ENCODE measurements around the gene PRKAG2.
A peak's percentile ranks its signal among the peaks of the same experiment; 100 is the strongest.
"Not testable (repeated sequence)": the region's sequence is repeated elsewhere in the genome, so short reads cannot be mapped to it uniquely, and the experiment has no call there.

The PRKAG2 gene

DNA sequence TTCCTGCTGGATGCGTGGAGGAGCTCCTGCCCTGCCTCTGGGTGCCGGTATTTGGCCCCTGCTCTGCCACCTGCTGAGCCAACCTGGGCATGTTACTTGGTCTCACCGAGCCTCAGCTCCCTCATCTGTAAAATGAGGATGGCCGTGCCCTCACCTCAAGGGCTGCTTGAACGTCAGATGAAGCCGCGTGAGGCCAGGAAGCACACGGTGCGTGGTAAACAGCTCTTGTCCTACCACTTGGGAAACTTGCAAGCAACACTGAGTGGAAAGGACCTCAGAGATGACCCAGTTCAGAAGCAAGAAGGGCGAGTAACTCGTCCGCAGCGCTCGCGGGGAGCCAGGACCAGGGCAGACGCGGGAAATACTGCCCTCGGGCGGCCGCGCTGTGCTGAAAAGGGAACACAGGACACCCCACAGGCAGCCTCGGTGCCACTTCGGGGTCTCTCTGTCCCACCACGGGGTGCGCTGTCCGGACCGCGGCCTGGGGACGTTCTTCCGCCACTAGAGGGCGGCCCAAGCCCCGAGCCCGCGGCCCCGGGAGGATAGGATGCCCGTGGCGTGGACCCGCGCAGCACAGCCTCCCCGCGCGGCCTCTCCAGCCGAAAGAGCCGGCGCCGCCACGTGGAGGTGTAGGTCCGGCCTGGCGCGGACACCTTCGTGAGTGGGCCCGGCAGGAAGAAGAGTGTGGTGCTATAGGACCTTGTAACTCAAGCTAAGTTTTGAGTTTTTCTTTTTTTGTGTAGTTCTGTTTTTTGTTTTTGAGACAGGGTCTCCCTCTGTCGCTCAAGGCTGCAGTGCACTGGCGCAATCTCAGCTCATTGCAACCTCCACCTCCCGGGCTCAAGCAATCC is 94.1 kb downstream of the PRKAG2 start:
- DNase-seq (ENCODE audit: low spot score): peak; percentile 76
- Histone ChIP-seq H3K36me3 (replicated peaks in 1 of 2; ENCODE audit: control insufficient read depth in 2 of 2, insufficient read depth in 2 of 2, low read length in 2 of 2) (no peaks in the 10 kb centered on the region), H3K27ac (replicated peaks; ENCODE audit: low read length) (no peak overlapping the region), H3K4me2 (ENCODE audit: insufficient read depth, low read length, poor library complexity, severe bottlenecking) (peak overlapping the region; percentile 68), H2BK120ac (ENCODE audit: low read depth, low read length) (no peak overlapping the region), H3K79me1 (ENCODE audit: low read depth, low read length) (no peaks in the 10 kb centered on the region), H3K9me3 (replicated peaks in 1 of 2; ENCODE audit: control insufficient read depth in 2 of 2, insufficient read depth in 1 of 2, low read depth in 1 of 2, low read length in 2 of 2) (no peaks in the 10 kb centered on the region), H4K8ac (ENCODE audit: low read depth, low read length) (no peak overlapping the region), H3K14ac (ENCODE audit: low read length) (no peak overlapping the region), H2AK5ac (ENCODE audit: low read depth, low read length) (no peak overlapping the region), H3K4ac (ENCODE audit: low read length) (no peak overlapping the region), H3K18ac (ENCODE audit: low read length) (peak overlapping the region; percentile 81), H2BK15ac (ENCODE audit: low read length) (no peak overlapping the region), H3K9ac (ENCODE audit: low read depth, low read length, poor library complexity) (peak overlapping the region; percentile 61), H3K23ac (ENCODE audit: low read depth, low read length, poor library complexity) (peak overlapping the region; percentile 22), H3K4me3 (ENCODE audit: low read length in 2 of 2) (peak overlapping the region in 1 of 2 donors; percentile 65), H4K91ac (ENCODE audit: low read depth, low read length, poor library complexity) (no peak overlapping the region), H3K27me3 (ENCODE audit: control insufficient read depth in 3 of 3, insufficient read depth in 3 of 3, low read depth in 1 of 3, low read length in 3 of 3) (peaks cover 0 to 43% (median 5%) of the 10 kb centered on the region in 3 experiments), H2BK12ac (ENCODE audit: low read length) (no peak overlapping the region), H2AFZ (ENCODE audit: low read length) (peak overlapping the region; percentile 86), H2BK5ac (ENCODE audit: low read length) (no peak overlapping the region), H3K4me1 (ENCODE audit: control insufficient read depth in 2 of 2, insufficient read depth in 1 of 2, low read depth in 1 of 2, low read length in 2 of 2) (peaks cover 0 to 2% of the 10 kb centered on the region in 2 donors)
- WGBS, 2 donors (ENCODE audit: extremely low coverage in 2 of 2, insufficient read length in 2 of 2, insufficient replicate concordance in 1 of 2): no CpG with 5 or more reads among the region's 55 CpGs

DNA sequence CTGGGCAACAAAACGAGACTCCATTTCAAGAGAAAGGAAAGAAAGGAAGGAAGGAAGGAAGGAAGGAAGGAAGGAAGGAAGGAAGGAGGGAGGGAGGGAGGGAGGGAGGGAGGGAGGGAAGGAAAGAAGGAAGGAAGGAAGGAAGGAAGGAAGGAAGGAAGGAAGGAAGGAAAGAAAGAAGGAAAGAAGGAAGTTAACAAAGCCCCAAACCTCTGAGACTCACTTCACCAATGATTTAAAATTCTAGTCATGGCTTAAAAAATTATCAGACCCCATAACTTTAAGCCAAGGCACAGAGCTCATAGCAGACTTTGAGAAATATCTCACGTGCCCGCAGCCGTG is 94.7 kb downstream of the PRKAG2 start:
- not testable (repeated sequence) for H2BK120ac ChIP-seq (ENCODE audit: low read depth, low read length); H3K79me1 ChIP-seq (ENCODE audit: low read depth, low read length); DNase-seq (ENCODE audit: low spot score); H3K4me2 ChIP-seq (ENCODE audit: insufficient read depth, low read length, poor library complexity, severe bottlenecking); H4K8ac ChIP-seq (ENCODE audit: low read depth, low read length); H2AK5ac ChIP-seq (ENCODE audit: low read depth, low read length); H3K4me1 ChIP-seq (ENCODE audit: control insufficient read depth in 2 of 2, insufficient read depth in 1 of 2, low read depth in 1 of 2, low read length in 2 of 2); H2BK12ac ChIP-seq (ENCODE audit: low read length); H3K9ac ChIP-seq (ENCODE audit: low read depth, low read length, poor library complexity); H3K18ac ChIP-seq (ENCODE audit: low read length); H2BK5ac ChIP-seq (ENCODE audit: low read length); H3K14ac ChIP-seq (ENCODE audit: low read length); H3K4ac ChIP-seq (ENCODE audit: low read length); H4K91ac ChIP-seq (ENCODE audit: low read depth, low read length, poor library complexity); H2BK15ac ChIP-seq (ENCODE audit: low read length); H3K27ac ChIP-seq (replicated peaks; ENCODE audit: low read length); H3K4me3 ChIP-seq (ENCODE audit: low read length in 2 of 2); H3K23ac ChIP-seq (ENCODE audit: low read depth, low read length, poor library complexity); H3K36me3 ChIP-seq (replicated peaks in 1 of 2; ENCODE audit: control insufficient read depth in 2 of 2, insufficient read depth in 2 of 2, low read length in 2 of 2); H3K9me3 ChIP-seq (replicated peaks in 1 of 2; ENCODE audit: control insufficient read depth in 2 of 2, insufficient read depth in 1 of 2, low read depth in 1 of 2, low read length in 2 of 2)
- no CpG with 5 or more reads among the region's 4 CpGs for WGBS, 2 donors (ENCODE audit: extremely low coverage in 2 of 2, insufficient read length in 2 of 2, insufficient replicate concordance in 1 of 2)
- peaks cover 0 to 43% (median 5%) of the 10 kb centered on the region in 3 experiments for H3K27me3 ChIP-seq (ENCODE audit: control insufficient read depth in 3 of 3, insufficient read depth in 3 of 3, low read depth in 1 of 3, low read length in 3 of 3)
- peak overlapping the region; percentile 86 for H2AFZ ChIP-seq (ENCODE audit: low read length)

DNA sequence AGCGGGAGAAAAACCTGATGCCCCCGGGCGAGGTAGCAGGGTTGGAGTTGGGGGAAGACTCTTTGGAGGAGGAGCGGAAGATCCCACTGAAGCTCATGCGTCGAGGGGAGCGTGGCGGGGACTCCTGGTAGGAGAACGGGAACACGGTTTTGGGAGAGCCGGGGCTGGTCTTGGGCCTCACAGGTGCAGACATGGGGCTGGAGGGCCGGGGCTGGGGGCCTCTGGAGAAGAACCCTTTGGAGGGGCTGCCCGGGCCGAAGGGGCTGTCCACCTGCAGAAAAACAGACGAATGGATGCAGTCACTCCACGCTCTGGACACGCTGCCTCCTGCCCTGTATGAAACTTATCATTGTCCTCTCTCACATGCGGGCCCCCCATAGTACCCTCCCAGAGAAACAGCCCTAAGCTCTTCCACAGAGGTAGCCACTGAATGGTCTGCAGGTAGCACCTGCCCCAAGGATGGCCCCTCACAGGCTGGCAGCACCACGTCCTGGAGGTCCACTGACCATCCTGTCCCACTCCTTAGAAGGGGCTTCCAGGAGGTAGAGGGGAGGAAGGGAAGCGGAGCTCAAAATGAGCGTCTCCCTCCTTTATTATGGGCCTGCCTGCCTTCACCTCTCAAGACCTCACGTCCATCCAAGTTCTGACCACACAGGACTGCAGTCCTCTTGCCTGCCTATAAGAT is 95.6 kb downstream of the PRKAG2 start:
- no peak overlapping the region for H3K23ac ChIP-seq (ENCODE audit: low read depth, low read length, poor library complexity)
- no peak overlapping the region for H3K4me2 ChIP-seq (ENCODE audit: insufficient read depth, low read length, poor library complexity, severe bottlenecking)
- no CpG with 5 or more reads among the region's 22 CpGs for WGBS, 2 donors (ENCODE audit: extremely low coverage in 2 of 2, insufficient read length in 2 of 2, insufficient replicate concordance in 1 of 2)
- no peaks in the 10 kb centered on the region for H3K36me3 ChIP-seq (replicated peaks in 1 of 2; ENCODE audit: control insufficient read depth in 2 of 2, insufficient read depth in 2 of 2, low read length in 2 of 2)
- H3K79me1 ChIP-seq (ENCODE audit: low read depth, low read length): no peaks in the 10 kb centered on the region
- no peak overlapping the region for H2BK12ac ChIP-seq (ENCODE audit: low read length)
- H2BK5ac ChIP-seq (ENCODE audit: low read length): no peak overlapping the region
- H3K4me1 ChIP-seq (ENCODE audit: control insufficient read depth in 2 of 2, insufficient read depth in 1 of 2, low read depth in 1 of 2, low read length in 2 of 2): peaks cover 0 to 2% of the 10 kb centered on the region in 2 donors
- peaks cover 0 to 39% (median 2%) of the 10 kb centered on the region in 3 experiments for H3K27me3 ChIP-seq (ENCODE audit: control insufficient read depth in 3 of 3, insufficient read depth in 3 of 3, low read depth in 1 of 3, low read length in 3 of 3)
- no peak overlapping the region for H2AFZ ChIP-seq (ENCODE audit: low read length)
- peaks cover 0 to 2% of the 10 kb centered on the region in 2 donors for H3K9me3 ChIP-seq (replicated peaks in 1 of 2; ENCODE audit: control insufficient read depth in 2 of 2, insufficient read depth in 1 of 2, low read depth in 1 of 2, low read length in 2 of 2)
- H3K27ac ChIP-seq (replicated peaks; ENCODE audit: low read length): no peak overlapping the region
- H3K4ac ChIP-seq (ENCODE audit: low read length): no peak overlapping the region
- no peak overlapping the region for H2BK120ac ChIP-seq (ENCODE audit: low read depth, low read length)
- H3K4me3 ChIP-seq (ENCODE audit: low read length in 2 of 2): no peak overlapping the region
- peak overlapping the region; percentile 49 for H4K91ac ChIP-seq (ENCODE audit: low read depth, low read length, poor library complexity)
- H3K14ac ChIP-seq (ENCODE audit: low read length): no peak overlapping the region
- no peak for DNase-seq (ENCODE audit: low spot score)
- no peak overlapping the region for H3K18ac ChIP-seq (ENCODE audit: low read length)
- H4K8ac ChIP-seq (ENCODE audit: low read depth, low read length): no peak overlapping the region
- H2BK15ac ChIP-seq (ENCODE audit: low read length): no peak overlapping the region
- peak overlapping the region; percentile 16 for H2AK5ac ChIP-seq (ENCODE audit: low read depth, low read length)
- H3K9ac ChIP-seq (ENCODE audit: low read depth, low read length, poor library complexity): no peak overlapping the region

DNA sequence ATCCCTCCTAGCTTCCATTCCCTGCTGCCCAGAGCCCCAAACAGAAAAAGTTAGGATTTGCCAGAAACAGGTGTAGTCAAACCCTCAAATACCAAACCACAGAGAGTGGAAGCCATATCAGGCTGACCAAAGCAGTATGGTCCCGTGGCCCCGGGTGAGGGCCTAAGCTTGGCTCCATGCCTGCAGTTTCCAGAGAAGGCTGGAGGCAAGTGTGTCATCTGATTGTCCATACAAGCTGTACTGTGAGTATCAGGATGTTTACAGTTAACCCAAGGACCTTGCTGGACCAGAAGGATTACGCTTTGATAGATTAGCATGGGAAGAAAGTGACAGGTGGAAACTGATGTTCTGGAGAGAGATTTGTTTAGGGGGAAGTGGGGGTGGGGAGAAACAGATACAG is 96.3 kb downstream of the PRKAG2 start:
- Histone ChIP-seq H3K27ac (replicated peaks; ENCODE audit: low read length) (no peak overlapping the region), H3K27me3 (ENCODE audit: control insufficient read depth in 3 of 3, insufficient read depth in 3 of 3, low read depth in 1 of 3, low read length in 3 of 3) (peaks cover 0 to 37% (median 2%) of the 10 kb centered on the region in 3 experiments), H2BK120ac (ENCODE audit: low read depth, low read length) (no peak overlapping the region), H4K8ac (ENCODE audit: low read depth, low read length) (no peak overlapping the region), H2AK5ac (ENCODE audit: low read depth, low read length) (no peak overlapping the region), H2BK5ac (ENCODE audit: low read length) (no peak overlapping the region), H3K36me3 (replicated peaks in 1 of 2; ENCODE audit: control insufficient read depth in 2 of 2, insufficient read depth in 2 of 2, low read length in 2 of 2) (no peaks in the 10 kb centered on the region), H2AFZ (ENCODE audit: low read length) (no peak overlapping the region), H3K4ac (ENCODE audit: low read length) (no peak overlapping the region), H2BK15ac (ENCODE audit: low read length) (no peak overlapping the region), H3K14ac (ENCODE audit: low read length) (no peak overlapping the region), H3K79me1 (ENCODE audit: low read depth, low read length) (no peaks in the 10 kb centered on the region), H3K4me3 (ENCODE audit: low read length in 2 of 2) (no peak overlapping the region), H3K9me3 (replicated peaks in 1 of 2; ENCODE audit: control insufficient read depth in 2 of 2, insufficient read depth in 1 of 2, low read depth in 1 of 2, low read length in 2 of 2) (peaks cover 0 to 2% of the 10 kb centered on the region in 2 donors), H3K18ac (ENCODE audit: low read length) (no peak overlapping the region), H3K23ac (ENCODE audit: low read depth, low read length, poor library complexity) (no peak overlapping the region), H2BK12ac (ENCODE audit: low read length) (no peak overlapping the region), H3K9ac (ENCODE audit: low read depth, low read length, poor library complexity) (no peak overlapping the region), H4K91ac (ENCODE audit: low read depth, low read length, poor library complexity) (no peak overlapping the region), H3K4me1 (ENCODE audit: control insufficient read depth in 2 of 2, insufficient read depth in 1 of 2, low read depth in 1 of 2, low read length in 2 of 2) (peaks cover 0 to 2% of the 10 kb centered on the region in 2 donors), H3K4me2 (ENCODE audit: insufficient read depth, low read length, poor library complexity, severe bottlenecking) (no peak overlapping the region)
- no CpG with 5 or more reads among the region's 3 CpGs for WGBS, 2 donors (ENCODE audit: extremely low coverage in 2 of 2, insufficient read length in 2 of 2, insufficient replicate concordance in 1 of 2)
- DNase-seq (ENCODE audit: low spot score): no peak
